ENCODE measurements around the gene GFPT2.

GFPT2 gene

DNA sequence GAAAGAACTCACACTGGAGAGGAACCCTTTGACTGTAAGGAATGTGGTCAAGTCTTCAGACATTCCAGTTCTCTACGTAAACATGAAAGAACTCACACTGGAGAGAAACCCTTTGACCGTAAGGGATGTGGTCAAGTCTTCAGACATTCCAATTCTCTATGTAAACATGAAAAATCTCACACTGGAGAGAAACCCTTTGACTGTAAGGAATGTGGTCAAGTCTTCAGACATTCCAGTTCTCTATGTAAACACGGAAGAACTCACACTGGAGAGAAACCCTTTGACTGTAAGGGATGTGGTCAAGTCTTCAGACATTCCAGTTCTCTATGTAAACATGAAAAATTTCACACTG lies 93.9 kb downstream of the GFPT2 start:
- Histone ChIP-seq H2BK120ac (ENCODE audit: low read depth, low read length) (no peak overlapping the region), H3K36me3 (ENCODE audit: control insufficient read depth in 1 of 2, insufficient read depth in 2 of 2, low read depth in 1 of 2, low read length in 2 of 2) (peaks cover 57 to 87% of the 10 kb centered on the region in 2 experiments), H3K4me1 (ENCODE audit: control insufficient read depth, insufficient read depth, low read depth, low read length) (no peaks in the 10 kb centered on the region), H4K8ac (ENCODE audit: low read length) (no peak overlapping the region), H3K27ac (ENCODE audit: low read length, poor library complexity, severe bottlenecking) (no peak overlapping the region), H2AFZ (ENCODE audit: low read depth, low read length) (no peak overlapping the region), H3K4me3 (ENCODE audit: insufficient read depth in 1 of 2, low read depth in 1 of 2, low read length in 2 of 2) (peak overlapping the region in 1 of 2 experiments; percentile 58), H3K27me3 (ENCODE audit: control insufficient read depth in 1 of 2, insufficient read depth in 1 of 2, low read length in 2 of 2) (no peaks in the 10 kb centered on the region), H2BK5ac (ENCODE audit: low read depth, low read length, poor library complexity, severe bottlenecking) (no peak overlapping the region), H3K14ac (ENCODE audit: low read length in 2 of 2) (no peak overlapping the region), H3K4ac (ENCODE audit: low read depth in 1 of 2, low read length in 2 of 2) (no peak overlapping the region), H2BK15ac (ENCODE audit: low read depth, poor library complexity, severe bottlenecking) (no peak overlapping the region), H3K79me1 (replicated peaks; ENCODE audit: low read length, poor library complexity, severe bottlenecking) (peaks cover 5% of the 10 kb centered on the region), H3K9me3 (ENCODE audit: control insufficient read depth, low read length) (peaks cover 96% of the 10 kb centered on the region), H3K23ac (ENCODE audit: low read length in 2 of 2) (no peak overlapping the region), H2BK12ac (ENCODE audit: low read length in 2 of 2) (no peak overlapping the region), H3K18ac (ENCODE audit: low read depth in 1 of 2, low read length in 2 of 2) (no peak overlapping the region), H4K91ac (ENCODE audit: low read length) (no peak overlapping the region), H3K9ac (ENCODE audit: low read length) (no peak overlapping the region), H3K4me2 (ENCODE audit: low read length, poor library complexity, severe bottlenecking) (no peak overlapping the region), H2AK5ac (ENCODE audit: low read length, severe bottlenecking) (no peak overlapping the region)
- peak; percentile 6 for DNase-seq
- WGBS, result 100% methylated on average over 2 of the region's 3 CpGs

DNA sequence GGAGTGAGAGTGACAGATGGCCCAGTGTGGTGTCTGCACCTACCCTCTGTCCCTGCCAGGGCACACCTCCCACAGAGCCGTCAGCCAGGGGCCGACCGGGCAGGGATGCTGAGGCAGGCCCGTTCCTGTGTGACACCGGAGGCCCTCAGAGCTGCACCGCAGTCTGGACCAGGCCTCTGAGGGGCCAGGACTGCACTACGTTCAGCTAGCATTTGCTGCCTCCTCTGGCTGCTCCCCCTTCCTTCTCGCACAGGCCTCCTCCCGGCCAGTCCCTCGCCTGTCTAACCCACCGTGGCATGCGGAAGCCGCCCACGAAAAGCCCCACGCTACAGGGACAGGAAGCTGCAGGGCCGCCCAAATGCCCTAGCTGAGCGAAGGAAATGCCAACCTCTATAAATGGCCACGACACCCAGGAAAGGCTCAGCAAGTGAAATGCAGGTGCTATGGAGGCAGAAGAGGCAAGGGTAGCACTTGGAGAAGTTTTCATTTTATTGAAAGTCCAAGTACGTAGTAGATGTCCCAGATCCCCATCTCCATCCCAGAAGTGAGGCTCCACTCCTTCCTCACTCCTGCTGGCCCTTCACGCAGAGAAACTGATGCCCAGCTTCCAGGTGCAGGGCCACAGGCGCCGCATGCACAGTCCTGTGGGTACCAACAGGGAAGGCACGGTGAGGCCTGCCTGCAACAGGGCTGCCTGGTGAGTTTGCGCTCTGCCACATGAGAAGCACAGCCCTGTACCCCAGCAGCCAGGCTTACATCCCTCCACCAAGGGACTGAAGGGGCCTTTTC lies 99.9 kb downstream of the GFPT2 start:
- H2BK15ac ChIP-seq (ENCODE audit: low read depth, poor library complexity, severe bottlenecking), result no peak overlapping the region
- no peak overlapping the region for H3K4me2 ChIP-seq (ENCODE audit: low read length, poor library complexity, severe bottlenecking)
- H2BK5ac ChIP-seq (ENCODE audit: low read depth, low read length, poor library complexity, severe bottlenecking), result no peak overlapping the region
- peaks cover 99% of the 10 kb centered on the region for H3K9me3 ChIP-seq (ENCODE audit: control insufficient read depth, low read length)
- no peak overlapping the region for H3K23ac ChIP-seq (ENCODE audit: low read length in 2 of 2)
- no peak overlapping the region for H3K14ac ChIP-seq (ENCODE audit: low read length in 2 of 2)
- no peak overlapping the region for H2AFZ ChIP-seq (ENCODE audit: low read depth, low read length)
- no peak overlapping the region for H2BK12ac ChIP-seq (ENCODE audit: low read length in 2 of 2)
- no peak overlapping the region for H2AK5ac ChIP-seq (ENCODE audit: low read length, severe bottlenecking)
- H3K36me3 ChIP-seq (ENCODE audit: control insufficient read depth in 1 of 2, insufficient read depth in 2 of 2, low read depth in 1 of 2, low read length in 2 of 2), result peaks cover 73 to 90% of the 10 kb centered on the region in 2 experiments
- H3K4ac ChIP-seq (ENCODE audit: low read depth in 1 of 2, low read length in 2 of 2), result no peak overlapping the region
- no peak overlapping the region for H3K18ac ChIP-seq (ENCODE audit: low read depth in 1 of 2, low read length in 2 of 2)
- H3K9ac ChIP-seq (ENCODE audit: low read length), result no peak overlapping the region
- no peak overlapping the region for H4K8ac ChIP-seq (ENCODE audit: low read length)
- no peaks in the 10 kb centered on the region for H3K4me1 ChIP-seq (ENCODE audit: control insufficient read depth, insufficient read depth, low read depth, low read length)
- H4K91ac ChIP-seq (ENCODE audit: low read length), result no peak overlapping the region
- H3K27ac ChIP-seq (ENCODE audit: low read length, poor library complexity, severe bottlenecking), result no peak overlapping the region
- peak overlapping the region in 1 of 2 experiments; percentile 64 for H3K4me3 ChIP-seq (ENCODE audit: insufficient read depth in 1 of 2, low read depth in 1 of 2, low read length in 2 of 2)
- H3K79me1 ChIP-seq (replicated peaks; ENCODE audit: low read length, poor library complexity, severe bottlenecking), result peaks cover 5% of the 10 kb centered on the region
- DNase-seq, result no peak
- 97% methylated on average over 24 of the region's 24 CpGs for WGBS
- H2BK120ac ChIP-seq (ENCODE audit: low read depth, low read length), result no peak overlapping the region
- no peaks in the 10 kb centered on the region for H3K27me3 ChIP-seq (ENCODE audit: control insufficient read depth in 1 of 2, insufficient read depth in 1 of 2, low read length in 2 of 2)

GRCh38 chr5:180251887-180252286 lies 101.2 kb downstream of the GFPT2 start:
- peaks cover 80 to 90% of the 10 kb centered on the region in 2 experiments for H3K36me3 ChIP-seq (ENCODE audit: control insufficient read depth in 1 of 2, insufficient read depth in 2 of 2, low read depth in 1 of 2, low read length in 2 of 2)
- no peak overlapping the region for H4K8ac ChIP-seq (ENCODE audit: low read length)
- H2BK15ac ChIP-seq (ENCODE audit: low read depth, poor library complexity, severe bottlenecking), result no peak overlapping the region
- H3K9me3 ChIP-seq (ENCODE audit: control insufficient read depth, low read length), result peaks cover 99% of the 10 kb centered on the region
- no peak overlapping the region for H2BK5ac ChIP-seq (ENCODE audit: low read depth, low read length, poor library complexity, severe bottlenecking)
- DNase-seq, result no peak
- no peak overlapping the region for H3K18ac ChIP-seq (ENCODE audit: low read depth in 1 of 2, low read length in 2 of 2)
- no peak overlapping the region for H2AK5ac ChIP-seq (ENCODE audit: low read length, severe bottlenecking)
- no peak overlapping the region for H3K9ac ChIP-seq (ENCODE audit: low read length)
- 94% methylated on average over 7 of the region's 7 CpGs for WGBS
- peak overlapping the region in 1 of 2 experiments; percentile 36 for H3K4me3 ChIP-seq (ENCODE audit: insufficient read depth in 1 of 2, low read depth in 1 of 2, low read length in 2 of 2)
- no peak overlapping the region for H2BK12ac ChIP-seq (ENCODE audit: low read length in 2 of 2)
- no peak overlapping the region for H3K14ac ChIP-seq (ENCODE audit: low read length in 2 of 2)
- H3K4ac ChIP-seq (ENCODE audit: low read depth in 1 of 2, low read length in 2 of 2), result no peak overlapping the region
- no peak overlapping the region for H3K27ac ChIP-seq (ENCODE audit: low read length, poor library complexity, severe bottlenecking)
- no peaks in the 10 kb centered on the region for H3K27me3 ChIP-seq (ENCODE audit: control insufficient read depth in 1 of 2, insufficient read depth in 1 of 2, low read length in 2 of 2)
- no peaks in the 10 kb centered on the region for H3K4me1 ChIP-seq (ENCODE audit: control insufficient read depth, insufficient read depth, low read depth, low read length)
- H3K4me2 ChIP-seq (ENCODE audit: low read length, poor library complexity, severe bottlenecking), result no peak overlapping the region
- peaks cover 5% of the 10 kb centered on the region for H3K79me1 ChIP-seq (replicated peaks; ENCODE audit: low read length, poor library complexity, severe bottlenecking)
- no peak overlapping the region for H2BK120ac ChIP-seq (ENCODE audit: low read depth, low read length)
- no peak overlapping the region for H3K23ac ChIP-seq (ENCODE audit: low read length in 2 of 2)
- H4K91ac ChIP-seq (ENCODE audit: low read length), result no peak overlapping the region
- no peak overlapping the region for H2AFZ ChIP-seq (ENCODE audit: low read depth, low read length)

- Histone ChIP-seq H3K27ac (ENCODE audit: low read length, poor library complexity, severe bottlenecking) (no peak overlapping the region), H2BK15ac (ENCODE audit: low read depth, poor library complexity, severe bottlenecking) (no peak overlapping the region), H3K4ac (ENCODE audit: low read depth in 1 of 2, low read length in 2 of 2) (no peak overlapping the region), H3K23ac (ENCODE audit: low read length in 2 of 2) (no peak overlapping the region), H4K8ac (ENCODE audit: low read length) (no peak overlapping the region), H3K9ac (ENCODE audit: low read length) (no peak overlapping the region), H2AFZ (ENCODE audit: low read depth, low read length) (no peak overlapping the region), H3K4me3 (ENCODE audit: insufficient read depth in 1 of 2, low read depth in 1 of 2, low read length in 2 of 2) (peak overlapping the region in 1 of 2 experiments; percentile 36), H2BK120ac (ENCODE audit: low read depth, low read length) (no peak overlapping the region), H2BK5ac (ENCODE audit: low read depth, low read length, poor library complexity, severe bottlenecking) (no peak overlapping the region), H2BK12ac (ENCODE audit: low read length in 2 of 2) (no peak overlapping the region), H3K14ac (ENCODE audit: low read length in 2 of 2) (no peak overlapping the region), H4K91ac (ENCODE audit: low read length) (no peak overlapping the region), H3K27me3 (ENCODE audit: control insufficient read depth in 1 of 2, insufficient read depth in 1 of 2, low read length in 2 of 2) (no peaks in the 10 kb centered on the region), H3K79me1 (replicated peaks; ENCODE audit: low read length, poor library complexity, severe bottlenecking) (peaks cover 5% of the 10 kb centered on the region), H3K4me1 (ENCODE audit: control insufficient read depth, insufficient read depth, low read depth, low read length) (no peaks in the 10 kb centered on the region), H2AK5ac (ENCODE audit: low read length, severe bottlenecking) (no peak overlapping the region), H3K9me3 (ENCODE audit: control insufficient read depth, low read length) (peaks cover 99% of the 10 kb centered on the region), H3K18ac (ENCODE audit: low read depth in 1 of 2, low read length in 2 of 2) (no peak overlapping the region), H3K36me3 (ENCODE audit: control insufficient read depth in 1 of 2, insufficient read depth in 2 of 2, low read depth in 1 of 2, low read length in 2 of 2) (peaks cover 74 to 91% of the 10 kb centered on the region in 2 experiments), H3K4me2 (ENCODE audit: low read length, poor library complexity, severe bottlenecking) (no peak overlapping the region)
- DNase-seq, result no peak
- 98% methylated on average over 7 of the region's 9 CpGs for WGBS
These were observed 102.0 kb downstream of the GFPT2 start for GRCh38 chr5:180251141-180251540.

Data from mesenchymal stem cell (in vitro differentiated cells and primary cell).